NB4 (cell line): ENCODE data around the gene KHDC1.
"Not testable (repeated sequence)": the region's sequence is repeated elsewhere in the genome, so short reads cannot be mapped to it uniquely, and the experiment has no call there.

Source experiments
- DNase-seq: peaks from one replicate; pipeline ENCODE4 v3.0.0; 2010; ENCODE audit warnings: low read depth
- H3K4me3 ChIP-seq: one replicate; pipeline ENCODE4 v1.5.1; 2011; ENCODE audit warnings: mild to moderate bottlenecking, low read depth, low read length, moderate library complexity
- MYC ChIP-seq: IDR thresholded peaks from 2 replicates; pipeline ENCODE4 v1.6.1; 2011; ENCODE audit warnings: low read depth, low read length
- POLR2A ChIP-seq: IDR thresholded peaks from 2 replicates; pipeline ENCODE4 v1.6.1; 2011; ENCODE audit warnings: mild to moderate bottlenecking; ENCODE audit not compliant: insufficient read length; ENCODE audit errors: extremely low read depth
- TF ChIP-seq, protein P1 (sequence below): IDR thresholded peaks from 2 replicates; pipeline ENCODE4 v1.6.1; 2011; ENCODE audit warnings: low read depth, low read length
- TF ChIP-seq, protein P2 (sequence below): IDR thresholded peaks from one replicate; pipeline ENCODE4 v1.5.1; 2012; ENCODE audit warnings: low read depth, low read length

Gene KHDC1

DNA sequence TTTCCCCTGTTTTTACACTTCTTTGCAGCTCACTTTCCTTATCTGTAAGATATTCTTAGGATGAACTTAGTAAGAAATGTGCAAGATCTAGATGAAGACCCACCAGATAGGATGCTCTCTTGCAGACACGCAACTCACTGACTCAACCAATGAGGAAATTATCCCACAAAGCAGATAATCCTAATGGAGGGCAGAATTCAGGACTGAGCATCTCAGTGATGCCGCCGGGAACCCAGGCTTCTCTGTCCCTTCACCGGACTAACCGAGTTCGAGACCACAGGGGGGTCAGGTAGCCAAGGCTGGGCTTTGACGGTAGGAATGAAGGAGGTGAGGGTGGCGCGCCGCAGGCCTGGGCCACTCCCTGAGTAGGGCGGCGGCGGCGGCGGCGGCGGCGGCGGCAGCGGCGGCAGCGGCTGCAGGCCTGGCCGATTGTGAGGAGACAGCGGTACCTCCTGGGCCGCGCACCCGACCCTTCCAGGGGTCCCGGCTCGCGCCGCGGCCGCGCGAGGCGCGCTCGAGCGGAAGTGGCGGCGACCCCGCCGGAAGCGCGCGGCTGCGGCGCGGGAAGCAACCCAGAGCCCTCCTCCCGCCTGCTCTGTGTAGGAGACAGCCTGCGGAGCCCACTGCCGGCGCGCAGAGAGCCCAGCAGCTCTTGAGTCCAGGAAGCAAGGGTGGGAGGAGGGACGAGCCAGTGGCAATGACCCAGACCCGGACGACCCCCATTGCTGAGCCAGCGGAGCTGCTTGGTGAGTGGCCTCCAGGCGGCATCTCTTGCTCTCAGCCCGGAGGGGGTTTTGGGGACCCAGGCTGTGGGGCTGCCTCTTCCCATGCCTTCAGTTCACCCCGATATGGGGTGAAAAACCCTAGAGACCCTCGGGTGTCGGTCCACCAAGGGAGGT, at the start of gene KHDC1:
TSS of gene KHDC1 (minus strand) at position 526 of the 899 bp plus-strand sequence. CDS start 20,679 bp downstream, outside the sequence.
- TF ChIP-seq, protein P1, sequence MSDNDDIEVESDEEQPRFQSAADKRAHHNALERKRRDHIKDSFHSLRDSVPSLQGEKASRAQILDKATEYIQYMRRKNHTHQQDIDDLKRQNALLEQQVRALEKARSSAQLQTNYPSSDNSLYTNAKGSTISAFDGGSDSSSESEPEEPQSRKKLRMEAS: no peak
- no peak for TF ChIP-seq POLR2A
- DNase-seq: peak; percentile 85

GRCh38 chr6:73310503-73310845, 47.5 kb upstream of the KHDC1 start:
- peak overlapping the region; percentile 61 for H3K4me3 ChIP-seq
- DNase-seq: not testable (repeated sequence)

More for the DNA sequence above, at the start of gene KHDC1:
- H3K4me3 ChIP-seq: peak within 1 kb of the TSS; percentile 77

GRCh38 chr6:73309785-73310502, 46.9 kb upstream of the KHDC1 start:
- peak overlapping the region; percentile 61 for H3K4me3 ChIP-seq
- DNase-seq: peak; percentile 60
- TF ChIP-seq, protein P2, sequence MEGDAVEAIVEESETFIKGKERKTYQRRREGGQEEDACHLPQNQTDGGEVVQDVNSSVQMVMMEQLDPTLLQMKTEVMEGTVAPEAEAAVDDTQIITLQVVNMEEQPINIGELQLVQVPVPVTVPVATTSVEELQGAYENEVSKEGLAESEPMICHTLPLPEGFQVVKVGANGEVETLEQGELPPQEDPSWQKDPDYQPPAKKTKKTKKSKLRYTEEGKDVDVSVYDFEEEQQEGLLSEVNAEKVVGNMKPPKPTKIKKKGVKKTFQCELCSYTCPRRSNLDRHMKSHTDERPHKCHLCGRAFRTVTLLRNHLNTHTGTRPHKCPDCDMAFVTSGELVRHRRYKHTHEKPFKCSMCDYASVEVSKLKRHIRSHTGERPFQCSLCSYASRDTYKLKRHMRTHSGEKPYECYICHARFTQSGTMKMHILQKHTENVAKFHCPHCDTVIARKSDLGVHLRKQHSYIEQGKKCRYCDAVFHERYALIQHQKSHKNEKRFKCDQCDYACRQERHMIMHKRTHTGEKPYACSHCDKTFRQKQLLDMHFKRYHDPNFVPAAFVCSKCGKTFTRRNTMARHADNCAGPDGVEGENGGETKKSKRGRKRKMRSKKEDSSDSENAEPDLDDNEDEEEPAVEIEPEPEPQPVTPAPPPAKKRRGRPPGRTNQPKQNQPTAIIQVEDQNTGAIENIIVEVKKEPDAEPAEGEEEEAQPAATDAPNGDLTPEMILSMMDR: peak; percentile 65
- no peak for TF ChIP-seq POLR2A

- TF ChIP-seq MYC: no peak
- TF ChIP-seq, protein P1: no peak
- no peak for TF ChIP-seq POLR2A
- TF ChIP-seq, protein P2: no peak
- no peak for DNase-seq
- H3K4me3 ChIP-seq: peak overlapping the region; percentile 61
Observed at GRCh38 chr6:73309535-73309784, 46.5 kb upstream of the KHDC1 start.

GRCh38 chr6:73308712-73309534, 45.9 kb upstream of the KHDC1 start:
- peak overlapping the region; percentile 61 for H3K4me3 ChIP-seq
- no peak for DNase-seq
- TF ChIP-seq MYC (no peak), POLR2A (no peak)
- TF ChIP-seq, protein P2: no peak
- TF ChIP-seq, protein P1: no peak

DNA sequence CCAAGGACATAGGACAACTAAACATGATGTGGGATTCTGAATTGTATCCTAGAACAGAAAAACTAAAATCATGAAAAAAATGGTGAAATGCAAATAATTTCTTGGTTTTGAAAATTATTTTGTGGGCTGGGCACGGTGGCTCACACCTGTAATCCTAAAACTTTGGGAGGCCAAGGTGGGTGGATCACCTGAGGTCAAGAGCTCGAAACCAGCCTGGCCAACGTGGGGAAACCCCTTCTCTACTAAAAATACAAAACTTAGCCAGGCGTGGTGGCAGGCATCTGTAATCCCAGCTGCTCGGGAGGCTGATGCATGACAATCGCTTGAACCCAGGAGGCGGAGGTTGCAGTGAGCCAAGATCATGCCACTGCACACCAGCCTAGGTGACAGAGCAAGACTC, 40.8 kb upstream of the KHDC1 start:
- H3K4me3 ChIP-seq, DNase-seq: not testable (repeated sequence)

GRCh38 chr6:73302339-73302738, 39.3 kb upstream of the KHDC1 start:
- H3K4me3 ChIP-seq: no peak overlapping the region
- no peak for DNase-seq
- TF ChIP-seq, protein P2: no peak
- TF ChIP-seq, protein P1: no peak
- TF ChIP-seq MYC: no peak
- no peak for TF ChIP-seq POLR2A
